SU-DHL-6 (cell line): ENCODE results near the gene ALOX5AP.

Experiments
- EZH2phosphoT487 ChIP-seq: fragments of 200-600 bp; sonication (generic), shearing (Covaris generic); conservative IDR thresholded peaks from 2 replicates; pipeline ENCODE4 v1.6.1; 2018; ENCODE audit warnings: mild to moderate bottlenecking, antibody characterized with exemption, low read length, moderate library complexity, mixed read lengths
- TF ChIP-seq, protein P1 (sequence below): fragments of 200-600 bp; sonication (generic); IDR thresholded peaks from one replicate; pipeline ENCODE4 v1.5.1; 2017; ENCODE audit warnings: antibody characterized with exemption, mild to moderate bottlenecking, low read length, moderate library complexity; ENCODE audit not compliant: insufficient read depth, poor library complexity, severe bottlenecking

- TF ChIP-seq, protein P1, sequence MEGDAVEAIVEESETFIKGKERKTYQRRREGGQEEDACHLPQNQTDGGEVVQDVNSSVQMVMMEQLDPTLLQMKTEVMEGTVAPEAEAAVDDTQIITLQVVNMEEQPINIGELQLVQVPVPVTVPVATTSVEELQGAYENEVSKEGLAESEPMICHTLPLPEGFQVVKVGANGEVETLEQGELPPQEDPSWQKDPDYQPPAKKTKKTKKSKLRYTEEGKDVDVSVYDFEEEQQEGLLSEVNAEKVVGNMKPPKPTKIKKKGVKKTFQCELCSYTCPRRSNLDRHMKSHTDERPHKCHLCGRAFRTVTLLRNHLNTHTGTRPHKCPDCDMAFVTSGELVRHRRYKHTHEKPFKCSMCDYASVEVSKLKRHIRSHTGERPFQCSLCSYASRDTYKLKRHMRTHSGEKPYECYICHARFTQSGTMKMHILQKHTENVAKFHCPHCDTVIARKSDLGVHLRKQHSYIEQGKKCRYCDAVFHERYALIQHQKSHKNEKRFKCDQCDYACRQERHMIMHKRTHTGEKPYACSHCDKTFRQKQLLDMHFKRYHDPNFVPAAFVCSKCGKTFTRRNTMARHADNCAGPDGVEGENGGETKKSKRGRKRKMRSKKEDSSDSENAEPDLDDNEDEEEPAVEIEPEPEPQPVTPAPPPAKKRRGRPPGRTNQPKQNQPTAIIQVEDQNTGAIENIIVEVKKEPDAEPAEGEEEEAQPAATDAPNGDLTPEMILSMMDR: no peak
- no peak for TF ChIP-seq EZH2phosphoT487
Observed at GRCh38 chr13:30690282-30691188, 44.8 kb upstream of the ALOX5AP start.
